HUDEP-2 (cell line): ENCODE results near the gene GPC6.
"Not testable (repeated sequence)": the region's sequence is repeated elsewhere in the genome, so short reads cannot be mapped to it uniquely, and the experiment has no call there.

Experiments used
- DNase-seq, 76 experiments: peaks; one replicate each; lab custom pipeline; 2025; ENCODE audit not compliant: unreplicated experiment in 76 of 76; lab: John Stamatoyannopoulos, UW

The GPC6 gene

DNA sequence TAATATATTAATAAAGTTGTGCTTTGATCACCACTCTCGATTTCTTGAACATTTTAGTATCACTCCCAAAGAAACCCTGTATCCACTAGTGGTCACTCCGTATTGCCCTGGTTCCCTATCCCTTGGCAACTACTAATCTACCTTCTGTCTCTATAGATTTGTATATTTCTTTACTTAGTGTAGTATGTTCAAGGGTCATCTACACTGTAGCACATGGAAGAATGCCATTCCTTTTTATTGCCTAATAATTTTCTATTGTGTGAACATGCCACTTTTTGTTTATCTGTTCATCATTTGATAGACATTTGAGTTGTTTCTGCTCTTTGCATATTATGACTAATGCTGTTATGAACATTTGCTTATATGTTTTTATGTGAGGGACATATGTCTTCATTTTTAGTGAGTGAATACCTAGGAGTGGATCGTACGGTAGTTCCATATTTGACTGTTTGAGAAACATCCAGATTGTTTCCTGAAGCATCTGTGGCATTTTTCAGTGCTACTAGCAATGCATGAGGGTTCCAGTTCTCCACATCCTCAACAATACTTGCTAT lies 254.0 kb downstream of the GPC6 start:
- DNase-seq: no peak

DNA sequence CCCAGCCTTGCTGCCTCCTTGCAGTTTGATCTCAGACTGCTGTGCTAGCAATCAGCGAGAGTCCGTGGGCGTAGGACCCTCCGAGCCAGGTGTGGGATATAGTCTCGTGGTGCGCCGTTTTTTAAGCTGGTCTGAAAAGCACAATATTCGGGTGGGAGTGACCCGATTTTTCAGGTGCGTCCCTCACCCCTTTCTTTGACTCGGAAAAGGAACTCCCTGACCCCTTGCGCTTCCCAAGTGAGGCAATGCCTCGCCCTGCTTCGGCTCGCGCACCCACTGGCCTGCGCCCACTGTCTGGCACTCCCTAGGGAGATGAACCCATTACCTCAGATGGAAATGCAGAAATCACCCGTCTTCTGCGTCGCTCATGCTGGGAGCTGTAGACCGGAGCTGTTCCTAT lies 269.5 kb downstream of the GPC6 start:
- not testable (repeated sequence) for DNase-seq

- DNase-seq: no peak
These were observed 270.5 kb downstream of the GPC6 start for GRCh38 chr13:93496985-93497673.

DNA sequence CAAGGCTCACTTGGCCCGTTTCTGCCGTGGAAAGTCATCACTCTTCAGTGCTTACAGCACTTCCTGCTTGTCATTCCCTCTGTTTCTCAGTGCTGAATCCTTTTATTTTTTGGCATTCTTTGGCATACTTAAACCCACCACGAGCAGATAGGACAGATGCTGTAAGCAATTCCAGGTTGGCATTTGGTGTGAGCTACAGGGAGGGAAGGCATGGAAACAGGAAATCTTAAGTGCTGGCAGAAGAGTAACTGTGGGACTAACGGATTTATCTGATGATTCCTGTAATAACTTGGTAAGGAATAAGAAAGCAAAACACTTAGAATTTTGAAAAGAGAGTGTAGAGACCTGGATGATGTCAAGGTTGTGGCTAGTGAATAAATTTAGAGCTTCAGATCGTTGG lies 273.4 kb downstream of the GPC6 start:
- DNase-seq: no peak

GRCh38 chr13:93502071-93502470 lies 275.5 kb downstream of the GPC6 start:
- DNase-seq: no peak

GRCh38 chr13:93502987-93503615 lies 276.5 kb downstream of the GPC6 start:
- no peak for DNase-seq

DNA sequence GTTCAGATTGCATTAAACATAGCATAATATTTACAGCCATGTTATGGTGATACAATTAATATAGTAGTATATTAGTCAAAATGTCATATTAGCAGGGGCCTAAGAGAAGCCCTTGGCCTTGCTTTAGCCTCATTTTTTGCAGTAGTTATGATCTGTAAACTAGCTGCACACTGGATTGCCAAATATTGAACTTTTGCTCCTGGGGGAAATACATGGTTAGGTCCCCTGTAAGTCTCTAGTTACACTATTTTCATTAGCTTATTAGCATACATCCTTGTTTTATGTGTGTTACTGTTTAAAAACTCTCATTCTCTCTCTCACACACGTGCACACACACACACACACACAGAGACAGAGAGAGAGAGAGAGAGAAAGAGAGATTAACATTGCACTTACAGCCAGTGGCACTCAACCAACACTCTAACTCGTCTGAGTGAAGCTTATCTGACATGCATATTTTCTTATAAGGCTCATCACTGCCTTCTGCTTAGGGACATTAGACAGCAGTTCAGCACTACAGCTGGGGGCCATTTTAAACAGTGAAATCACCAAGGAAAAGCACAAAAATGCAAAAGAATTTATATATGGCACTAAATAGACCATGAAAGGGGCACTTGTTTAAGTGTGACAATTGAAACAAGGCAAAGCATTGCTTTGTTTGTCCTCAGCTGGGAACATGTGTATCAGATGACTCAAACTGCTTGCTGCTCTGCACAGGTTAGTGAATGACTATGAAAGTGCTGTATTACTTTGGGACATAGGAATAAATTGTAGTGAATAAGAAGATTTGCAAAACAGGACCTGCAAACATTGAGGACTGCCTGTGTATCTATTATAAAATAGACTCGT lies 278.7 kb downstream of the GPC6 start:
- no peak for DNase-seq

- no peak for DNase-seq
These were observed 284.4 kb downstream of the GPC6 start for GRCh38 chr13:93511011-93511410.

GRCh38 chr13:93515267-93515666 lies 288.7 kb downstream of the GPC6 start:
- no peak for DNase-seq

GRCh38 chr13:93517658-93518057 lies 291.1 kb downstream of the GPC6 start:
- no peak for DNase-seq

DNA sequence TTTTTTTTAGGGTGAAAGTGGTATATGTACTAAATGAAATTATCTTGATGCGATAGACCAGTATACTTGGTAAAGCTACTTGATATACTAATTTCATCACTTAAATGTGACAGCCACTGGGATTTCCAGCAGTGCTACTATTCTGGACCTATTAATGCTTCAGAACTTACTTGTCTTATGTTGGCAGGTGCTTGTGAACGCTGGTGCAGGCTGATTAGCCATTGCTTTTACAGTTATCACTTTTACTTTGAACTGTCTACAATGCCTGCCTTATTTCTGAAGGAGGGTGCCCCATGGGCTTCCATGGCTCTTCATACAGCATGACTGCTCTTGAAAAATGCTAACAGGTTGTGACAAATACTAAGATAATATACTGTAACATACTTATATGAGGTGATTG lies 294.7 kb downstream of the GPC6 start:
- DNase-seq: no peak

DNA sequence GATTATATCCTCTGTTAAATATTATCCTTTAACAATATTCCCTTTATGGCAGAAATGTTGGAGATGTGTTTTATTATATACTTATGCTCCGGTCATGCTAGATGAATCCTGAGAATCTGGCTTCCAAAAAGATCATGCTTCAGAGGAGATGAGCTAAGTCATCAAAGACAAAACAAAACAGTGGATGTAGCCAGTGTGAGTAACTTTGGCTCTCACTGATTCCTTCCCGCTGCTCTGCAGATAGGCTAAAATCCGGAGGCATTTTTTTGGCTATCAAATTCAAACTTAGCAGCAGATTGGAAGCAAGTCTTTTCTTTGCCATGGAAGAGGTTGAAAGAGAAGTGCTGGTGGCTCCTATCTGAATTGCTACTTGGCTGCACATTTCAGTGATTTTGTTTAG lies 295.9 kb downstream of the GPC6 start:
- no peak for DNase-seq

DNA sequence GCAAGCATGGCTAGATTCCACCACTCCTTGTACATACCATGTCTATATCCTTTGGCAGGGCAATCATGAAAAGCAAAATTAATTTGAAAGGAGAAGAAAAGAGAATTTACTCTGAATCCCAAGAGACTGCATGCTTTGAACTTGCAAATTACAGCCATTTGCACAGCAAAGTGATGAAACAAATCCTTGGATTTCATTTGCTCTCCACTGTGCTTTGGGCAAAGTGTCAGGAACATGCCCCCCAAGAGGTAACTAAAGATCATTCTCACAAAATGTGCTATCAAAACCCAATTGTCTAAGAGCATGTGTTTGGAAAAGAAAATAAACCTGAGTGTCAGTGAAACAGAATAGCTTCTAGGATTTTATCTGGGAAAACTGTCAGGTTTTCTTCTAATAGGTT lies 298.5 kb downstream of the GPC6 start:
- DNase-seq: no peak

DNA sequence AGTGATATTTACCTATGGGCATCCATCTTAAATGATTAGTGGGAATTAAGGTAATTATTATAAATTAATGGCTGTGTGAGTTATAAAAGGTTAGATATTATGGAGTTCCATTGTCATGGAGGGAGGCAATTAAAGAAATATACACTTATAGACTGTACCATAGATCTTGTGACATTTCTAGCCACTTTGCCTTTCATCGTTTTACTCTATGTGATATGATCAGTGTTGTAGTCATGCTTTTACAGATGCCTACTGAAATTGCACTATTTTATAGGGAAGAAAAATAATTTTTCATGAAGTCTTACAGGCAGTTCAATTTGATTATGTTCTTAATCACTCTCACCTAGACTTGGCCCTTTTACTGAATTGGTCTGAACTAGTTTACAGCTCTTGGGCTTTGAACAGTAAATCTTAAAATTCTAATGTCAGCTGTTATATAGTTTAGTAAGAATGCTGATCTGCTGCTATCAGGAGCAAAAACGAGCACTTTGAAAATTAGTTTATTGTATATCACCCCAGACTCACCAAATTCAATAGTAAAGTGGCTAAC lies 301.2 kb downstream of the GPC6 start:
- no peak for DNase-seq

DNA sequence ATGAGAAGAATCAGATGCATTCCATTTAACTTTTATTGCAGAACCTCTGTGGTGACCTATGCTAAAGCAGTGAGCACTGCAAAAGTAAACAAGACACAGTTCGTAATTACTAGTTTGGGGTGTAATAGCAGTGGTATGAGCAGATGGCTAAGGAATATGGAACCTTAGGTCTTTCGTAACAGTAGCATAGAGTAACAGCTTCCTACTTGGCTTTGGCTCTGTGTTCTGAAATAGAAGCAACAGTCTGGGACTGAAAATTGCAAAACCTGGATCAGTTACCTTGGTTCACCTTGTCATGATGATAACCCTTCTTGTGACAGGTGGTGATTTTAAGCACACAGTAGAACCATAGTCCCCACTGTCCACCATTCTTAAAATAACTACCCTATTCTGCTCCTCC lies 303.4 kb downstream of the GPC6 start:
- no peak for DNase-seq

- no peak for DNase-seq
These were observed 307.6 kb downstream of the GPC6 start for GRCh38 chr13:93534181-93534700.

DNA sequence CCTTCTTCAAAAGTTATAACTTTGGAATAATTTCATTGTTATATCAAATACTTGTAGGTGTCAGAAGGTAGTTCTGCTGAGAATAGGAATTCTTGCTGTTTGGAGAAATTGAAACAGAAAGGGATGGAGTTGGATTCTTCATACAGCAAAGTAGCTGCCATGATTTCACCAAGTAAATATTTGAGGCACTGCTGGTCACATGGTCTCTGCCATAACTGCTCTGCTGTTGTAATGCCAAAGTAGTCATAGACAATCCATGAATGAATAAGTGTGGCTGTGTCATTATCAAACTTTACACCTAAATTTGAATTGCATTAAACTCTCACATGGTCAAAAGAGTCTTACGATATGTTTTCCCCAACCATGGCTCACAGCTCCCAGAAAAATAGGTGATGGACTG lies 308.6 kb downstream of the GPC6 start:
- no peak for DNase-seq

- DNase-seq: no peak
These were observed 313.3 kb downstream of the GPC6 start for GRCh38 chr13:93539914-93540313.

DNA sequence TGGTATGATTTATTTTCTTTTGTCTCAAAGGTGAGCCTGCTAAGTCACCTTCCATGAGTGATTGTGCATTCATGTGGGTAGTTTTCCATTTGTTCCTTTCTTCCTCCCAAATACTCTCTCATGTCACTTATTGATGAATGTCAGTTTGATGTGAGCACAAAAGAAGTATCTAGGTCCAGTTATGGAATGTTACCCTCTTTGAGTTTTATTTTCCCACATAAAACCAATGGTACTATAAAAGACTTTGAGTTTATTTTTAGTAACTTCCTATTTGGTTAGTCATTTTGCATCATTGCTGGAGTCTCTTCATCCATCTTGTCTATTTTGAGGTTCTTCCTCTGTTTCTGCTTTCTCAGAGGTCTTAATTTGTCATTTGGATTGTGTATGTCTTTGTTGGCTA lies 321.3 kb downstream of the GPC6 start:
- no peak for DNase-seq

DNA sequence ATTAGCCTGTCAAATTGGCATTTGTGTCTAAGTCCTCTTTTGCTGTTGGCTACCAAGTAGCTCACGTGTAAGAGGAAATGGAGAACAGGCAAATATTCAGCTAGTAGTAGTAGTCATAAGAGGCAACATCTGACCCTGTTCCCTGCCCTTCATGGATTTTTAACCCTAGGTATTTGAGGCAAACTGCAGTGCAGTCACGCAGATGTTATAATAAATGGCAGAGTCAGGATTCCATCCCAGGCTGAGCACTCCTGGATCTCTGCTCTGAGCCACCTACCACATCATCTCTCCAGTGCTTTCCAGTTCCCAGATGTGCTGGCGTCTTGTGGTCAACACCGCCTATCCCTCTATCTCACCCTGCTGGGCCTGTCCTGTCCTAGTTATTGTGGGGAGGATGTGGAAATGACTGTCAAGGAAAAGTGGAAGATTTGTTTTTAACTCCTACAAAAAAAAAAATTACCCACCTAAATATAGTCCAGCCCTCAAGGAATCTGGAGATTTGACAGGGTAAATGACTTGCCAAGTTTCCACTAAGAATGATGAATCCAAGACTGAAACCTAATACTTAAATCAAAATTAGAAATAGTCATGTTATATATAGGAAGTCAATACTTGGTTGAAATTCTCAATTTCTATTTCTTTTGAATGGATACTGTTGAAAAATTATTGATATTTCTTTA lies 322.9 kb downstream of the GPC6 start:
- no peak for DNase-seq
